Choroid plexus epithelial cell (primary cell): ENCODE measurements around the gene ALK.

Experiments
- DNase-seq: peaks from one replicate; pipeline ENCODE4 v3.0.0-alpha.2; 2010; ENCODE audit warnings: low read depth
- H3K4me3 ChIP-seq: 2 replicates; pipeline ENCODE4 v1.5.1; 2011; ENCODE audit warnings: low read depth, mild to moderate bottlenecking, control low read depth, low read length, moderate library complexity
- TF ChIP-seq, protein P1 (sequence below): conservative IDR thresholded peaks from 2 replicates; pipeline ENCODE4 v1.5.1; 2011; ENCODE audit warnings: low read depth, mild to moderate bottlenecking, control low read depth, inconsistent platforms, low read length, moderate library complexity

ALK gene

DNA sequence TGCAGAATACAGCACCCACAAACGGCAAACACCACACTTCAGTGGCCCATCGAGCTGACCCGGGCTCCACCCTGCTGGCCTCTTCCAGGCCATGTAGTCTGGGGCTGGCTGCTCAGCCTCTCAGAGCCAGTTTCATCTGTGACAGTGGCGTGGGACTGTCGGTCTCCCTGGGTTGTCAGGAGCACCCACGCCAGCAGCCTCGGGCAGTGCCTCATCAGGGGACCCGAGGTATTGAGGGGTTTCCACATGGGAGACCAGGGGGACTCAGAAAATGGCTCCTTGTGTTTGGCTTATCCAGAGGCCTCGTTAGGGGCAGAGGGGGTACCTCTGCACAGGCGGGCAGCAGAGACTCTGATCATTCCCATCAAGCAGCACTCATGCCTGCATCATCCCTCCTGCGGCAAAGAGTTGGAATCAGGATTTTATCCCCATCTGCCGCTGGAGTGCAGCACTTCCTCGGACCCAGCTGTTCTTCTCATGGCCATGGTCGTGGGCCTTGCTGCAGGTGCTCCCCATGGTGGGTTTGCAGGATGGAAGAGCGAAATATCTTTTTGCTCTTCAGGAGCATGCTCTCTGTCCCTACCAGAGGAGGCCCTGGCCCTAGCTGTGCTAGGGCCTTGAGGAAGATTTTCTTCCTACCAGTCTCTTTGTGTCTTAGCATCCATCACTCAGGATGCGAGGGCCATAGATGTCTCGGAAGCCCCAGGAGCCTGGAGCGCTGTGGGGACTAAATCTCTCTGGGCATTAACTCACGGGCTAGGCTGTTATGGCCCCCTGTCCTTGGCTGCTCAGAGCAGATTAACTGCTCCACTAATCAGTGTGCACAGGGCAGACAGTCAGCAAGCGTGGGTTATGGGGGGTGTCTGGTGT, 705.4 kb downstream of the ALK start:
- H3K4me3 ChIP-seq, result no peak overlapping the region
- TF ChIP-seq, protein P1, sequence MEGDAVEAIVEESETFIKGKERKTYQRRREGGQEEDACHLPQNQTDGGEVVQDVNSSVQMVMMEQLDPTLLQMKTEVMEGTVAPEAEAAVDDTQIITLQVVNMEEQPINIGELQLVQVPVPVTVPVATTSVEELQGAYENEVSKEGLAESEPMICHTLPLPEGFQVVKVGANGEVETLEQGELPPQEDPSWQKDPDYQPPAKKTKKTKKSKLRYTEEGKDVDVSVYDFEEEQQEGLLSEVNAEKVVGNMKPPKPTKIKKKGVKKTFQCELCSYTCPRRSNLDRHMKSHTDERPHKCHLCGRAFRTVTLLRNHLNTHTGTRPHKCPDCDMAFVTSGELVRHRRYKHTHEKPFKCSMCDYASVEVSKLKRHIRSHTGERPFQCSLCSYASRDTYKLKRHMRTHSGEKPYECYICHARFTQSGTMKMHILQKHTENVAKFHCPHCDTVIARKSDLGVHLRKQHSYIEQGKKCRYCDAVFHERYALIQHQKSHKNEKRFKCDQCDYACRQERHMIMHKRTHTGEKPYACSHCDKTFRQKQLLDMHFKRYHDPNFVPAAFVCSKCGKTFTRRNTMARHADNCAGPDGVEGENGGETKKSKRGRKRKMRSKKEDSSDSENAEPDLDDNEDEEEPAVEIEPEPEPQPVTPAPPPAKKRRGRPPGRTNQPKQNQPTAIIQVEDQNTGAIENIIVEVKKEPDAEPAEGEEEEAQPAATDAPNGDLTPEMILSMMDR, result no peak
- no peak for DNase-seq

DNA sequence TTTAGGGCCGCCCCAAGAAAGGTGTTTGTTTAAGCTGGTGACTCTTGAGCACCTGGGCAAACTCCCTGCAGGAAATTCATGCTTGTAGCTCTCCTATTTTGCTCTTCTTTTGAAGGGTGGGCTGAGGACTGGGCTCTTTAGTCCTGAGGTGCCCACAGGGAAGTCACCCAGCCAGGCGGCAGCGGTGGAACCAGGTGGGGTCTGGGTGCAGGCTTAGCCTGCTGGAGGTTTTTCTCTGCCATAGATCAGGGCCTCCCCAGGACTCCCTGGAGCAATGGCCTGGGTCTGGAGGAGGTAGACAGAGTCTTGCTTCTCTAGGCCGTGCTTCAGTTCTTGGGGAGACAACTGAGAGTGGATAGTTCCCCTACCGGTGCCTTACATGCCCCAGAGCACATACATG, 706.3 kb downstream of the ALK start:
- H3K4me3 ChIP-seq, result no peak overlapping the region

DNA sequence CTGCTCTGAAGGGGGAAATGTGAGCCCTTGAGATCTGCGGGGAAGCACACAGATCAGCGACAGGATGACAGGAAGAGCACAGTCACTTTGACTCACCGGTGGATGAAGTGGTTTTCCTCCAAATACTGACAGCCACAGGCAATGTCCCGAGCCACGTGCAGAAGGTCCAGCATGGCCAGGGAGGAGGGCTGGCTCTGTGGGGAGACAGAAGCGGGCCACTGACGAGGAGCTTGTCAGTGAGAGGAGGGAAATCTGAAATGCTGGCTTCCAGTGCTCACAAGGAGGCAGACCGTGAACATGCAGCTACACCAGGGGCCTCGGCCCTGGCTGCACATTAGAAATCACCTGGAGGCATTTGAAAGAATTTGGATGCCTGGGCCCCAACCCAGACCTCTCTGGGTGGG, 707.5 kb downstream of the ALK start:
- H3K4me3 ChIP-seq, result no peak overlapping the region
- TF ChIP-seq, protein P1, result no peak
- no peak for DNase-seq

More for the DNA sequence above, 706.3 kb downstream of the ALK start:
- DNase-seq, result no peak
- TF ChIP-seq, protein P1, result no peak

DNA sequence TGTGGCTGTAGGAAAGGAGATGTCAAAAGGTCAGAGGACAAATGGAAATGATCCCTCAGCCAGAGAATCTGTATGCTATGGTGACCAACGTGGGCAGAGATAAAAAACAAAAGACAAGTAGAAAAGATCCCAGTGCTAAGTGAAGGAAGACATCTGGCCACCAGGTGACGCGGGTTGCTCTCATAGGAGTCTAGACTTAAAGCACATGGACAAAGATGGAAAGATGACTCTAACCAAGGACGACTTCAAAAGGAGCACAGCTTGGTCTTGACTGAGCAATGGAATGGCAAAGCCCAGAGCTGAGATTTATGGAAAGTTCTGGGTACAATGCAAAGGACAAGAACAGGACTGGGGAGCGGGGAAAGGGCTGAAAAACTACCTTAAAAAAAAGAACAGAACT, 709.4 kb downstream of the ALK start:
- no peak overlapping the region for H3K4me3 ChIP-seq
- DNase-seq, result peak; percentile 39
- TF ChIP-seq, protein P1, result peak; percentile 34

DNA sequence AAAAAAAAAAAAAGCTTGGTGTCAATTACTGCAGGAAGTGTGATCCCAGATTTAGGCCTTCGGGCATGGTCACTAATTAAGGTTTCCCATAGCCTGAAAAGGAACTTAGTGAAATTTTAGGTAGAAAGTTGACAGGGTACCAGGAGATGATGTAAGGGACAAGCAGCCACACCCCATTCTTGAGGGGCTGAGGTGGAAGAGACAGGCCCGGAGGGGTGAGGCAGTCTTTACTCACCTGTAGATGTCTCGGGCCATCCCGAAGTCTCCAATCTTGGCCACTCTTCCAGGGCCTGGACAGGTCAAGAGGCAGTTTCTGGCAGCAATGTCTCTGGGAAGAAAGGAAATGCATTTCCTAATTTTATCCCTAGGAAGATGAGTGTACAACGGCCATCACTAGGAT, 711.8 kb downstream of the ALK start:
- DNase-seq, result no peak
- TF ChIP-seq, protein P1, result no peak
- no peak overlapping the region for H3K4me3 ChIP-seq

DNA sequence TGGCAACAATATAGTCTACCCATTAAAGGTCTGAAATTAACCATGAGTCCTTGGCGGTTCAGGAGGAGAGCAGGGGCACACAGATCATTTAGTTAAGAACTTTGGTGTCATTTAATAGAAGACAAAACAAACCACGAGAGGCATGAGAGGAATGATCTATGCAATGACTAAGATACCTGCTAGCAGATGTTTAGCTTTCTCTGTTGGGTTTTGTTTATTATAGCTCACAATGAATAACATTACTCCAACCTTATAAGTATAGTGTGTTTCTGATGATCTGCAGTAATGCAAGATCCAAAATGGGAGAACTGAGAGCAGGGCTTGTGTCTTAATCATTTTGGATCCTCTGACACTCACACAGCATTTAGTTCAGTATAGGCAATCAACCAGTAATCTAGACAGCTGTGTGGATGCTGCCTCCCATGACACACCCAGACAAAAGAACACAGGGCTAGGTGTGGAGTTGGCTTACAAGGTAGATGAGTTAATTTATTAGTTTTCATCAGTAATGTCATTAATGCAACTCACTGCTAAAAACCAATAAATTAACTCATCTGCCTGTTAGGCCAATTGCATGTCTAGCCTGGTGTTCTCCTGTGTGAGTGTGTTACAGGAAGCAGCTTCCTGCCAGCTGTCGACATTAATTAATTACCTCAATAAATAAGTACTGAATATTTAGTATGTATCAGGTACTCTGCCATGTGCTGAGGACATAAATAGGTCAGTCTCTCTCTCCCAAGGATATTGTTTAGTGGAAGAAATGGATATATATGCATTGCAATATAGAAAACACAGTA, 713.8 kb downstream of the ALK start:
- TF ChIP-seq, protein P1, result no peak
- H3K4me3 ChIP-seq, result no peak overlapping the region
- DNase-seq, result no peak

DNA sequence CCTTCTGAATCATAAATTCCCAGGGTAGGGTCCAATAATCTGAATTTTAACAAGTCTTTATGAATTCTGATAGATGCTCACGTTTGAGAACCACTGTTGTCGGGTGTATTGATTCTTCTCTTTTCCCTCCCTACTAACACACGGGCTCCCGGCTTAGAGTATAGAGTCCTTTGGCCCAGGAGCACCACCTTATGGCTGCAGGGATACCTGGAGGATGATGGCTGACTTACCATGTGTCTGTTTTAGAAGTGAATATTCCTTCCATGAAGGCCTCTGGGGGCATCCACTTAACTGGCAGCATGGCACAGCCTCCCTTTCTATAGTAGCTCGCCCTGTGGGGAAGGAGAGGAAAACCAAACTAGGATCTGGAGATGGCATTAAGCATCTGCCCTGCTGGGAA, 714.4 kb downstream of the ALK start:
- no peak overlapping the region for H3K4me3 ChIP-seq
- DNase-seq, result no peak
- TF ChIP-seq, protein P1, result peak; percentile 22
